Measurements from ENCODE around the gene NFE2L3. TPM values are rescaled to one million over a fixed set of nuclear protein-coding genes. Genes with fewer than 3 reads are reported as not detected.
A peak's percentile ranks its signal among the peaks of the same experiment; 100 is the strongest.

NFE2L3 gene
- total RNA-seq, 1 experiment from 2014 or later = 40.0 TPM

GRCh38 chr7:26169271-26169670, 17.3 kb downstream of the NFE2L3 start:
- Histone ChIP-seq H3K79me2 (ENCODE audit: low read length) (peaks cover 68% of the 10 kb centered on the region), H3F3A (ENCODE audit: low read length, unreplicated experiment) (no peaks in the 10 kb centered on the region), H3K4me2 (ENCODE audit: low read length) (no peak overlapping the region), H3K36me3 (ENCODE audit: low read depth, low read length) (no peaks in the 10 kb centered on the region), H3K4me1 (ENCODE audit: insufficient read depth, low read length) (peaks cover 20% of the 10 kb centered on the region), H3K9ac (ENCODE audit: low read length) (no peak overlapping the region), H3K9me3 (ENCODE audit: low read length) (no peaks in the 10 kb centered on the region), H3K4me3 (ENCODE audit: low read length) (no peak overlapping the region), H3K27me3 (ENCODE audit: low read length) (no peaks in the 10 kb centered on the region), H4K20me1 (ENCODE audit: low read length) (peaks cover 2% of the 10 kb centered on the region; the same call in 1 of the 2 replicates), H2AFZ (ENCODE audit: low read length) (no peak overlapping the region), H3K27ac (ENCODE audit: low read length) (no peak overlapping the region), H3K9me2 (replicated peaks; ENCODE audit: low read length) (no peaks in the 10 kb centered on the region)
- ChIA-PET POLR2A (ENCODE audit: unreplicated experiment) (no interaction called here), CTCF (no interaction called here)
- DNase-seq (peak; percentile 17), ATAC-seq (no peak)
- BruUV-seq (replicated peaks) = no TSS peak
- TF ChIP-seq CTCF (conservative IDR thresholded peaks at IDR 0.05; ENCODE audit: low read depth, low read length) = no peak
- TF ChIP-seq EZH2 (IDR thresholded peaks at IDR 0.05; ENCODE audit: low read length, unreplicated experiment) = no peak
- no peak for TF ChIP-seq EZH2phosphoT487 (IDR thresholded peaks at IDR 0.05; ENCODE audit: borderline replicate concordance, low read length)
- intact Hi-C loops (cut with micrococcal nuclease) = no loop called here

- Histone ChIP-seq H3K79me2 (ENCODE audit: low read length) (peaks cover 71% of the 10 kb centered on the region), H2AFZ (ENCODE audit: low read length) (no peak overlapping the region), H3K9me3 (ENCODE audit: low read length) (no peaks in the 10 kb centered on the region), H3K9me2 (replicated peaks; ENCODE audit: low read length) (no peaks in the 10 kb centered on the region), H3K4me1 (ENCODE audit: insufficient read depth, low read length) (peaks cover 19% of the 10 kb centered on the region), H4K20me1 (ENCODE audit: low read length) (peaks cover 2% of the 10 kb centered on the region; the same call in 1 of the 2 replicates), H3K4me3 (ENCODE audit: low read length) (no peak overlapping the region), H3K9ac (ENCODE audit: low read length) (no peak overlapping the region), H3K4me2 (ENCODE audit: low read length) (no peak overlapping the region), H3K36me3 (ENCODE audit: low read depth, low read length) (no peaks in the 10 kb centered on the region), H3K27ac (ENCODE audit: low read length) (no peak overlapping the region), H3F3A (ENCODE audit: low read length, unreplicated experiment) (no peaks in the 10 kb centered on the region), H3K27me3 (ENCODE audit: low read length) (no peaks in the 10 kb centered on the region)
- no peak for DNase-seq
- no TSS peak for BruUV-seq (replicated peaks)
- CTCF ChIA-PET = no interaction called here
- POLR2A ChIA-PET (ENCODE audit: unreplicated experiment) = no interaction called here
- intact Hi-C loops (cut with micrococcal nuclease) = no loop called here
- TF ChIP-seq CTCF (conservative IDR thresholded peaks at IDR 0.05; ENCODE audit: low read depth, low read length) (no peak), EZH2 (IDR thresholded peaks at IDR 0.05; ENCODE audit: low read length, unreplicated experiment) (no peak), EZH2phosphoT487 (IDR thresholded peaks at IDR 0.05; ENCODE audit: borderline replicate concordance, low read length) (no peak)
- ATAC-seq = no peak
These were observed 18.7 kb downstream of the NFE2L3 start for GRCh38 chr7:26170663-26171062.

- H3K4me1 ChIP-seq (ENCODE audit: insufficient read depth, low read length) = peaks cover 10% of the 10 kb centered on the region
- H3K27ac ChIP-seq (ENCODE audit: low read length) = no peak overlapping the region
- no peak for ATAC-seq
- no peaks in the 10 kb centered on the region for H3K9me3 ChIP-seq (ENCODE audit: low read length)
- no peak overlapping the region for H3K9ac ChIP-seq (ENCODE audit: low read length)
- H3K9me2 ChIP-seq (replicated peaks; ENCODE audit: low read length) = no peaks in the 10 kb centered on the region
- no peak overlapping the region for H2AFZ ChIP-seq (ENCODE audit: low read length)
- ChIA-PET CTCF (no interaction called here), POLR2A (ENCODE audit: unreplicated experiment) (no interaction called here)
- H3F3A ChIP-seq (ENCODE audit: low read length, unreplicated experiment) = no peaks in the 10 kb centered on the region
- no peak overlapping the region for H3K4me2 ChIP-seq (ENCODE audit: low read length)
- BruUV-seq (replicated peaks) = no TSS peak
- no peak for DNase-seq
- TF ChIP-seq CTCF (conservative IDR thresholded peaks at IDR 0.05; ENCODE audit: low read depth, low read length) (no peak), EZH2phosphoT487 (IDR thresholded peaks at IDR 0.05; ENCODE audit: borderline replicate concordance, low read length) (no peak), EZH2 (IDR thresholded peaks at IDR 0.05; ENCODE audit: low read length, unreplicated experiment) (no peak)
- intact Hi-C loops (cut with micrococcal nuclease) = no loop called here
- peaks cover 61% of the 10 kb centered on the region for H3K79me2 ChIP-seq (ENCODE audit: low read length)
- H3K36me3 ChIP-seq (ENCODE audit: low read depth, low read length) = no peaks in the 10 kb centered on the region
- H3K4me3 ChIP-seq (ENCODE audit: low read length) = no peak overlapping the region
- H4K20me1 ChIP-seq (ENCODE audit: low read length) = no peaks in the 10 kb centered on the region
- H3K27me3 ChIP-seq (ENCODE audit: low read length) = no peaks in the 10 kb centered on the region
These were observed 19.6 kb downstream of the NFE2L3 start for GRCh38 chr7:26171601-26172000.
